ENCODE data around the gene OSM.

The OSM gene

DNA sequence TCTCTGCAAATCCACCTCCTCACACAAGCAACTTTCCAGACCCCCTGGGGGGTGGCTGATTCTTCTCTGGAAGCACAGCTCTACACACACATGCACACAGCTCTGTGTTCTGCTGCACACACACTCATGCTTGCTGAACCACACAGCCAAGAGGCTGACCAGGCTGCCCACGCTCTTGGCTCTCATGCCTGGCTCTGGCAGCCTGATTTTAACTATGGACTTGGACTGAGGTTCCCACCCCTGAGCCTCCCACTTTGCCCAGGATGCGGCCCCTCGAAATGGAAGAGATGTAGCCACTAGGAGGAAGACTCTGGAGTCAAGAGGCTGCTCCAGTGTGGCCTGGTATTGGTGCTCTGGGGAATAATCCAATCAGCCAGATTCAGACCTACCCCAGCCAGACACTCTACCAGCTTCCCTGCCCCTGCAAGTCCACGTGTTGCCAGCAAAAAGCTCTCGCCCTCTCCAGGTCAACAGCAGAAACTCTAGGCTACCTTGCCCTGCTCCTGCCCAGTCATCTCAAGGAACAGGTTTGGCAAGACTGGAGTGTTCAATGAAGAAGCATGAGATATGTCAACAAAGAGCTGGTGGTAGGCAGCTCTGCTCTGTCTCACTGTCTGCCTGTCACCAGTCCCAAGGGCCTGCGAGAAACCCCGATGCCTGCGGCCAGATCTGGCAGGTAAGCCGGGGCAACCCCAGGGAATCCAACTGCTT lies 31.5 kb upstream of the OSM start:
- DNase-seq = no peak

DNA sequence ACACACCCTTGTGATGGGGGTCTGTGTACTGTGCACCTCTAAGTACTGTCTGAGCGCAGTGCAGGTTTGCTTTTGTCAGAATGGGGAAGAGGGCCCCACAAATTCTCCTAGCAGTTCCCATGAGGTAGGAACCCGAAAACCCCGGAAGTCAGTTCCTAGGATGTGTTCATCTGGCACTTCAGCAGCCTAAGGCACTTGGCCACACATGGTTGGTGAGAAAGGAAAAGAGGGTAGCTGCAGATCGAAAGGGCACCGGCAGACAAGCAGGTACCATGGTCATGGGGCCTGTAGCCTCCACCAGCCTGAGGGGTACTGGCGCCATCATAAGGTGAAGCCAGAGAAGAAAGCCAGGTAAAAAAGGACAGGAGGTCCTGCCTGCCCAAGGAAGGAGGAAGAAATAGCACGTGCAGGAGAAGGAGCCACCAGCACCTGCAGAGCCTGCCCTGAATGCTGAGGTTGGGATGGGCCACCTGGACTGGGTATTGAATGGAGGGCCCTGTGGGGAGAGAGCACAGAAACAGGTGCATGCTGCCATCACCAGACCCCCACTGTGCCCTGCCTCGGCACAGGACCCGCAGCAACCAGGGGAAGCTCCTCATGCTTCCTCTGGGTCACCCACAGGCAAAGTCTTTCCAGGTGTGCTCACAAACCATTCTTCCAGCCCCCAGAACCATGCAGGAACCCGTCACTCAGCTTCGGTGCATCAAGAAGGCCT lies 30.8 kb upstream of the OSM start:
- DNase-seq = no peak

DNA sequence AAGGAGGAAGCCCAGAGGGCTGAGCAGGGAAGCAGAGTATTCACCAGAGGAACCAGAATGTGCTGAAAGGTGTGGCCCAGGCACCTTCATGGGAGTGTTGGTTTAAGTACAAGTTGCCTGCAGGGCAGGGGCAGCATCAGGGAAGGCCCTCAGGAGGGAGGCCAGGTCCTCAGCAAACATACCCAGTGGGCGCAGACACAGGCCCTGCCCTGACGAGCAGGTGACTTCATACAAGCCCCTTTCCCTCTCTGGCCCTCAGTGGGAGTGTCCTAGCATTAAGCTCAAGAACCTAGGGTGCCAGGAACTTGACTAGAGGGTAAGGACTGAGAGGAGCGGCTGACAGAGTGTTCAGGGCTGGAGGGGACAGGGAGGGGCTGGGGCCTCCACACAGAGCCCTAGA lies 30.2 kb upstream of the OSM start:
- no peak for DNase-seq

DNA sequence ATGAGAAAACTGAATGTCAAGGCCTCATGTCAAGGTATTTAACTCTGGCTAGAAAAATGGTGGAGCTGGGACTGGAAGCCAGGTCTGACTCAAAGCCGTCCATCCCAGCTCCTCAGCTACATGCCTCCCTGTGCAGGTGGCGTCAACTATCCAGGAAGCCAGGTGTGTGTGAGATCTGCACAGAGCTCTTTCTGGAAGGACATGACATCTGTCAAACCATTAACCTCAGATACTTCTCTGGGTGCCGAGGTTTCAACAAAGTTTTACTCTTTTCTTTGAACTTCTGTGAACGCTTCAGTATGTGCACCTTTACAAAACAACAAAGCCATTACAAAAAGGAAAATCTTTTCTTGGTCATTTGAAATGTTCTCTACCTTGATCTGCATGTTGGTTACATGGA lies 29.7 kb upstream of the OSM start:
- no peak for DNase-seq

DNA sequence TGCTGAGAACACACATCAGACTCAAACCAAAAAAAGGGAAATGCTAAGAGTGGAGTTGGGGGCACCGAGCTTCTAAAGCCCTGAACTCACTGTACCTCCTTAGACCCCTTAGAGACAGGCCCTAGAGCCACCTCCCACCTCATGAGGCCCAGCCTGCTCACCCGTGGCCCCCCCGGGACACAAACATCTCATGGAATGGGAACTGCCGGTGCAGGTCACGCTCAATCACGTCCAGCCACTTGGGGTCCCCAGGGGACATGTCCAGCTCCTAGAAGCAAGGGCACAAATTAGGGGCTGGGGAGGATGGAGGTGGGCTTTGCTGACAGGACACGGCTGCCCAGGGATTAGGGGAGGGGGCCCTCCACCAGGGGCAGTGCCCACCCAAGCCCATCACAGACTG lies 28.9 kb upstream of the OSM start:
- DNase-seq = no peak

DNA sequence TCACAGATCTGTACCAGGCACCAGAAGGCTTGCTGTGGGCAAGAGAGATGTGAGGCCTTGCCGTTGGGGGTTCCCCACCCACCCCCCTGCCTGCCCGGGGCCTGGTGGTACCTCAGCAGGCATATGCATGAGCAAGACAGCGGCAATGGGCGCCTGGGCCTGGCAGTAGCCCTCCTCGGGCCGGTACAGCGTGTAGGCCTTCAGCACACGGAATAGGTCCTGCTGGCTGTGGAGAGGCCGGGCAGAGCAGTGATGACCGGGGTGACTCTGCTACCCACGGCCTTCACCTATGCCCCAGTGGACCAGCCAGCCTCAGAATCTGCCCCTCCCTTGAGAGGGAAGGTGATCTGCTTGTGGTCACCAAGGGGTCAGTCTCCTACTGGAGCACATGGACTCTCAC lies 28.2 kb upstream of the OSM start:
- no peak for DNase-seq

DNA sequence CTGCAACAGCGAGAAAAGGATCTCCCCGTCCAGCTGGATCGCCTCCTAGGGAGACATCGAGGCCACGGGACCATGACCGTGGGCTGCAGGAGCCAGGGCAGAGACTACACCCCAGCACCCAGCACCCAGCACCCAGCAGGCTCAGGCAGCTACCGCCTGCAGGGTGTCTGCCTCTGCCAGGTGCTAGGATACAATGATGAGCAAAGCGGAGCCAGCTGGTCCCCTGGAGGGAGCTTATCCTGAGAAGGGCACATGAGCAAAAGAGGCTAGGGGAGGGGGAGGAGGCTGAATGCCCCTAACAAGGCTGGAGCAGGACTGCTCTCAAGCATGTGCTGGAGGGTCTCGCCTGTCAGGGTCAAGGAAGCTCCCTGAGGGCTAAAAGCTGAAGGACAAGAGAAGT lies 27.4 kb upstream of the OSM start:
- no peak for DNase-seq

DNA sequence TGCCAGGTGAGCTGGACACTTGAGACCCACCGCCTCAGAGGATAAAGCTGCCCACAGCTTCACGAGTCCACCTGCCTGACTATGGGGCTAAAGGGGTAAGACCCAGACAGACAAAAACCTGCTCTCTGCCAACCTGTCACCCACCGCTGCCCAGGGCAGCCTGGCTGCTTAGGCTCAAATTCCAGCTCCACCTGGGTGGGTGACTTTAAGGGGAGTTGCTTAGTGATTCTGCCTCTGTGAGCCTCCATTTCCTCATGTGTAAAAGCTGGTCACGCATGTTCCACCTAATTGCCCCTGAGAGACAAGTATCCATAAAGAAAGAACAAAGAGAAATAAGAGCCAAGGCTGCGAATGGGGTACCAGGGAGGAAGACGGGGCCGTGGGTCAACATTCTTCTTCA lies 26.4 kb upstream of the OSM start:
- no peak for DNase-seq

DNA sequence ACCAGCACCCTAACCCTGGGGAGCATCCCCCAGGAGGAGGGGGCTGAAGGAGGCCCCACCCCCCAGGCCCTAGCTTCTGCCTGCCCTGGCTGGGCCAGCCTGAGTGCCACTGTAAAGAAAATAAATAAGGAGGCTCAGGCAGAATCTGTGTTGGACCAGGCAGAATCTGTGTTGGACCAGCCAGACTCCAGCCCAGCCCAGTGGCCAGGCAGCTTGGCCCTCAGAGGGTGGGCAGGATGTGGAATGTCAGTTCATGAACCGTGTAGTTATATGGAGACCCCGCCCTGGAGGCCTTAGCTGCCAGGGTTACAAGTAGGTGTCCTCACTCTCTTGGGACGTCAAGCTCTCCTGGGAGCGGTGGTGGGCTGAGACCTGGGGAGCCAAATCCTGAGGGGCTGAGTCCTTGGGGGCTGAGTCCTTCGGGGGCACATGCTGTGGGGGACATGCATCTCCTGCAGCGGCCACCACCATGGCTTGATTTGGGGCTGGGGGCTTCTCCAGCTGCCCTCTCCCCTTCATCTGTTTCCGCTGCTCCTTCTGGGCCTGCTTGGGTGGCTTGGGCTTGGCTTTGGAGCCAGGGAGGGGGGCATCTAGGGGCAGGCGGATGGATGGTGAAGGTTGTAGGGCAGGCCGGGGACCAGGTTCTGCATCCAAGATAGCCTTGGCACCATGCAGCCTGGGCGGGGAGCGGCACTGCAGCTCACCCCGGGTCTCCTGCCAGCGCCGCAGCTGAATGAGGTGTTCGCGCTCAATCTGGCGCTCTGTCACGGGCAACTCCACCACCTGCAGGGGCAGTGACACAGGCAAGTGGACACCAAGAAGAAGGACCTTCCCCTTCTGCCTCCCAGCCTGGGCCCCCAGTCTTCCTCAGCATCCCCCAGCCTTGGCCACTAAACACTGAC lies 25.7 kb upstream of the OSM start:
- DNase-seq = no peak

DNA sequence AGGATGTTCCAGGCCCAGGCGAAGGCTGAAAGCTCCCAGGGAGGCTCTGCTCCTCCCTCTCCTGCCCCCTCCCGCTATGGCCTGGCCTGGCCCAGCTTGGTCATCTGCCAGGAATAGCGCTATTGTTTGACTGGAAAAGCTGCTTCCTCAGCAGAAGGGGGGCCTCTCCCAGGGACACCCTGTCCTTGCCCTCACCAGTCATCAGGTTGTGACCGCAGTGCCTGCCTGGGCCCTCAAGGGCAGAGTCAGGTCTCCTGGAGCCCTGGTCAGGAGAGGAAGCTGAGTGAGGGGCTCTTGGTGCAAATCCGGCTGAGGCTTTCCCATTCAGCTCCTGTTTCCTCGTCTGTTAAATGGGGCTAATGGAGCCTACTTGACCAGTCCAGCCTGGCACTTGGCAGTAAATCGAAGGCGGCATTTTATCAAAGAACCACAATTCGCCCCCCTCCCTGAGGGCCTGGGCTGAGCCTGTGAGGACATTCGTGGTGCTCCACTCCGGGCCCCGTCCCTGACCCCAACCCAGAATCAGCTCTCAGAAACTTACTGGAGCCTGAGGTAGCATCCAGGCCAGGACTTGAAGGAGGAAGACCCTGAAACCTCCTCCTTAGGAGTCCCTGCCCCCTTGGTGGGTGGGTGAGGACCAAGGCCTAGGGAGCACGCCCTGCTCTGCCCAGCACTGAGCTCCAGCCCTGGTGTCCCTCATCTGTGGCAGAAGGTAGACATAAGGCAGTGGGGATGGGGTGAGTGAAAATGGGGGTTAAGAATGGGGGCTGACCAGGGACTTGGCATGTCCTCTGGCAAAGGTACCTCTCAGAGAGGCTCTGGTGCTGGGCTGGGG lies 24.6 kb upstream of the OSM start:
- DNase-seq = no peak

DNA sequence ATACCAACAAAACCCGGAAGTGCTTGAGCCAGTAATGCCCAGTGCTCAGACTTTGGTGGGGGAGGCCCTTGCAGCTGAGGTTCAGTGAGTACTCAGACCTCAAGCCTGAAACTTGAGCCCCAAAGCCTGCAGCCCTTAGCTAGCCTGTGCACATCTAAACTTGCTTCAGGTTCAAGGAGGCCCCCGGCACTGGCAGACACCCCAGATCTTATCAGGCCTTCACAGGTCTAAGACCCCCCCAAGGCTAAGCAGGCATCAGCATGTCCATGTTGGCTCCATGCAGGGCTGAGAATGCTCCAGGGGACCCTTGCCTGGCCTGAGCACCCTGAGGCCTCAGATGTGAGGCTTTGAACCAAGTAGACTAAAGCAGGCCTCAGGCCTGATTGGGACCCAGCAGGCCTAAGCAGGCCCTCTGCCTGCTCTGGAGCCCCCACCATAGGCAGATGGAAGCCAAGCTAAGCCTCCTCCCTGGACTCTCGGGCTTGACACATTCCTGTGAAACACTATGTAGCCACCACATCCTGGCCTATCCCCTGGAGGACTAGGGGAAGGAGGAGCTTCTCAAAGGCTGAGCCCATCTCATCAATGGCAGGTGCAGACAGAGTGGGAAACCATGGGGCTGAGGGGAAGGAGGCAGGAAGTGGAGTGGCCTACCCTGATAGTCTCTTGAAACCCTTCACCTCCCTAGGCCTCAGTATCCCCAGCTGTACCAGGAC lies 23.8 kb upstream of the OSM start:
- DNase-seq = no peak

DNA sequence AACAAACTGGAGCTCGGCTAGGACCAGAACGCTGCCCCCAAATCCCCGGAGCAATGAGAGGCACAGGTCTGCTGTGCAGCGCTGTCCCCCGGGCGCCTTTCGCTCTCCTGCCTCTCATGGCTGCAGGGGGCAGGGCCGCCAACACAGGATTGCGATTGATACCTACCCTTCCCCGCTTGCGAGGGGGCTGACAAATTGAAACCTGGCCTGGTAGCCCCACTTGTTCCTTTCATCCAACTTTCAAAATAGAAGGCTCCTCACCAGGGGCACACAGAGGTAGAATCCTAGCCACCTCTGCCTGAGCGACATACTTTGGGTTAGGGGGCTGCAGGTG lies 23.3 kb upstream of the OSM start:
- DNase-seq = no peak

DNA sequence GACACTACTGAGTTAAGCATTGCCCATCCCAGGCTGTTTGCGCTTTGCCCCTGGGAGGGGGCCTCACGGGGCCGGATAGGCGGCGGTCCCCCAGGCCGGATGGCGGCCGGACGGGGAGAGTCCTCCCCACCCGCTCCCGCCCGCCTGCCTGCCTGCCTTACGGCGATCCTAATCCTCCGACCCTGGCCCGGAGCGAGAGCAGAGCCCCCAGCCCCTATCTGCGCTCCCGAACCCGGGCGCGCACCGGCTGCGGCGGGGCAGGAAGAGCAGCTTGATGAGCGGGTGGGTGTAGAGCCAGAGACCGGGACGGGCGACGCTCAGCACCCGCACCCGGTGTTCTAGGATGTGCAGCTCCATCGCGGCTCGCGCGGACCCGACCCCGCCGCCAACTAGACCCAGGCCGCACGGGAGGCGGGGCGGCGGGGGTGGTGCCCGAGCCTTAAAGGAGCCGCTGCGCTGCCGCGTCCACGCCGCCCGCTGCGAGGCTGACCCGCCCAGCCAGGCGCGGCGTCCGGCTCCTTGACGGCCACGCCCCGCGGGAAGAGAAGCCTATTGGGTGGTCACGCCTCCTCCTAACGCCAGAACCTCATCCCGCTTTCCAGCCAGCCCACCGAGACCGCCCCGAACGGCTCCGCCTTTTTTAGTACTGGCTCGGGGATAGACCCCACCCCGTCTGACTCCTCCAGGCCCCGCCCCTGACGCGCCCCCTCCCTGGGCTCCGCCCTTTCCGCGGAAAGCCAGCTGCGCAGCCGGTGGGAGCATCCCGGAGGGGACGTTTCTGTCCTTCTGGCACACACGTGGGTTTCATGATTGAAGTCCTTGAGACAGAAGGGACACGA lies 22.7 kb upstream of the OSM start, which contains the start of gene CASTOR1:
CASTOR1 (minus strand) TSS at position 365 of the 839 bp plus-strand sequence; CDS start at position 357, 8 bp downstream.
- peak; percentile 46 to 88 (median 76) for DNase-seq

DNA sequence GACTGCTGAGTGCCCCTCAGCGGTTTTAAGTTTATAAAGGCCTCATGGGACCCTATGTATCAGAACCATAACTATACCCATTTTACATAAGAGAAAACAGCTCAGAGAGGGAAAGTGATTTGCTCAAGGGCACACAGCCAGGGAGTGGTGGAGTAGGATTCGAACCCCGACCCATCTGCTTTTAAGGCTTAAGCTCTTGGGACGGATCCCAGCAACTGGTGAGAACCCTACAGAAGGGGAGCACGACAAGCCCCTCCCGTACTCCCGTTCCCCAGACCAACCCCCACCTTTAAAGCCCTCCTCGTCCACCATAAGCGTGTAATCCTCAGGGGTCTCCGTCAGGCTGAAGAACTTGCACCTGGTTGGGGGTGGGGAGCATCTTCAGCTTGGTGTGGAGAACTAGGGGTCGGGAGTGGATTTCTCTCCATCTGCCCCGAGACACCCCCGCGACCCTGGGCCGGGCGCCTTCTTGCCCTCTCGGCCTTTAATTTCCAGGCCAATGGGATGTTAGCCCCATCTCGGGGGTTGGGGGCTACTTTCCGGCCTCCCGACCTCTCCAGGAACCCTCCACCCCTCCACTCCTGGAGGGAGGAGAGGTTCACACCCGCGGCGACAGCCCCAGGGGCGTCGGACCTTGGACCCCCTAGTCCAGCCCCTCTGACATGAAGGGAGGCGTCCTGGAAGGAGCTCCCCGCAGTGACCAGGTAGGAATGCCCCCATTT lies 21.9 kb upstream of the OSM start:
- no peak for DNase-seq

DNA sequence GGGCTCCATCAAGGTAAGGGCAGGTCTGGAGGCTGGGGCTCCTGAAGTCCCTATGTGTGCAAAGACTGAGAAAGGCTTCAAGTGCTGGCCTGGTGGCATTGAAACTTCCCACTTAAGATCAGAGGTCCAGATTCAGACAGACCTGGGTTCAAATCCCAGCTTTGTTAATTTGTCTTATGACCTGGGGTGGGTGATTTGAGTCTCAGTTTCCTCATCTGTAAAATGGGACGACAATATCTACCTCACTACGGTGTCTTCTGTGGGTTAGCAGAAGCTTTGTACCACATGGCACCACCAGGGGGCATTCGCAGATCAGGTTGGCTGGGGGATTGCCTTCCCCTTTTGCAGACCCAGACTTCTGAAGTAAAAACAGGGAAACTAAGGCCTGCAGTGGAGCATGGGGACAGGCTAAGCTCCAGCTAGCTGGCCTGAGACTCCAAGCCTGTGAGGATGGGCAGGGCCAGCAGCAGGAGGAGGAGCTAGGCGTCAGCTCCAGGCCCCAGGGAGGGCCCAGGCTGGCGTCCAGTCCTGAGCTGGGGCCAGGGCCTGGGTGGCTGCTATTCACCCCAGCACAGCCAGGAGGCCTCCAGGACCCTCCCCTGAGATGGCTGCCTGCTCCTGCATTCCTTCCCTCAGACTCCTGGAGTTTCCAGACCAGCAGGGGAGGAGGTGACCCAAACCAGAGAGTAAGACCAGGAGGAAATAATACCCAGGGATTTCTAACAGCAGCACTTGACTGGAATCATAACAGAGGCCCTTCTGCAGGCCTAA lies 21.2 kb upstream of the OSM start:
- DNase-seq = peak; percentile 60 to 87 (median 78)

DNA sequence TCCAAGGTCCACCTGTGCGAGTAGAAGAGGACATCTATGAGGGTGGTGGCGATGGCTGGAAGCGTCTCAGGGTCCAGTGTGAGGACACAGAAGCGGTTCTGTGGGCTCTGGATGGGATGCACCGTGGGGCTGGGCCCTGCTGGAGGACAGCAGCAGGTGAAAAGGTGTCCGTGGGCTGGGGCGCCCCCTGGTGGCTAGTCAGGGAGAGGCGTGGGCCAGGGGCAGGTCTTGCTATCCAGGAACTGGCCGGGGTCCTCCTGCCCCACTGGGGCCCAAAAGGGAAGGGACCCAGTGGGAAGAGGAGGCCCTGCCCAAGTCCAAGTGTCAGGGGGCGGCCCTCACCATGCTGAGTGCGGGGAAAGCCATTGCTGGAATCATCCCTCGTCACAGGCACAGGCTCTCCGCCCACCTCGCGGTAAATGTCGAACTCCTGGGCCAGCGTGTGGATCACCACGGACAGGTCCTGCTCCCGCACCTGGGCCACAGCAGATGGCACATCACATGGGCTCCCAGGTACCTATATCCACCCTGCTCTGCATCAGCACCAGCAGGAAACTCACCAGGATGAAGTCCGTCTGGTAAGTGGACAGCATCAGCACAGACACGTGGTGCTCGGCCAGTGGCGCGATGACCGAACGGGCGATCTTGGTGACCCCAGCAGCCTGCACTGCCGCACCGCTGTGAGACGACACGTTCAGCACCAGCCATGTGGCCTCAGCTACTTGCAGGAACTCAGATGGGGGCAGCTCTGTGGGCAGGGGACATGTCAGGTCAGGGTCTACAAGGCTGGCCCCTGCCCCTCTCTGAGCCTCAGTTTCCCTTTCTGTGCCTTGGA lies 20.4 kb upstream of the OSM start:
- peak; percentile 80 to 85 (median 83) for DNase-seq

DNA sequence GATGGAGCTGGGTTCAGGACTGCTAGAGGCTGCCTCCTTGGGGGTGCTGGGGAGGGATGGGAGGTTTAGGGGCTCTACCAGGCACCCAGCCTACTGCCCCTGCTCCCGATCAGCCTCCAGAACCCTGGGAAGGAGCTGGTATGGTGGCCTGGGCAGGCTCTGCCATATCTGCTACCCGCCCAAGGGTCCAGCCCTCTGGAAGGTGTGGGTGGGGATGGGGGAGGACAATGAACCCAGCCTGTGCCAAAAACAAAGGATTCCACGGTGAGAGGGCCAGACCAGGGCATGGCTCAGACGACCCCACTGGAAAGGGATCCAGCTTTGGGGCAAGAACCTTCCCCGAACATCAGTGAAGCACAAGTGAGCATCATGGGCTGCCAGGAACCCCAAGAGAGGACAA lies 19.7 kb upstream of the OSM start:
- no peak for DNase-seq

DNA sequence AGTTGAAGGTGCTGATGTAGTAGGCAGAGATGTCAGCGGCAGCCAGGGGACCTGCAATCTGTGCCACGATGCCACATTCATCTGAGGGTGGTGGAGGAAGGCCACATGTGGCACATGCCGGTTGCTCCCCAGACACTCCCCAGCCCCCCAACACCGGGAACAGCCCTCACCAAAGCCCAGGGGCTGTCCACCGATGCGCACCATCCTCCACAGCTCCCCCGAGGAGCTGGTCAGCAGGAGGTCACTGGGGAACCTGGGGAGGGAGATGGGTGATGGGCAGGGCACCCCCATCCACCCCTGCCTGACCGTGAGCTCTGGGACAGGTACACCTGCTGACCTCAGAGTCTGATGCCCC lies 19.2 kb upstream of the OSM start:
- no peak for DNase-seq

All from activated naive CD4-positive, alpha-beta T cell (primary cell).